CD4-positive, alpha-beta T cell treated with Interleukin-6 at 100 ng/mL for 8 hours (primary cell): ENCODE results near the gene ARL2BP.

Experiments
- DNase-seq: peaks from one replicate; pipeline ENCODE4 v3.0.0-alpha.2; 2020; ENCODE audit warnings: mixed read lengths, low spot score

ARL2BP gene

GRCh38 chr16:57283214-57283958 lies 38.3 kb downstream of the ARL2BP start:
- no peak for DNase-seq

GRCh38 chr16:57283959-57284208 lies 38.8 kb downstream of the ARL2BP start:
- DNase-seq, result no peak

GRCh38 chr16:57284209-57284951 lies 39.3 kb downstream of the ARL2BP start, which contains the start of gene PLLP:
TSS of gene PLLP (minus strand) at chr16:57284672. CDS start at chr16:57284540, 132 bp downstream.
- peak; percentile 22 for DNase-seq

- no peak for DNase-seq
Observed at GRCh38 chr16:57284952-57285363, 39.9 kb downstream of the ARL2BP start.

GRCh38 chr16:57285379-57285778 lies 40.3 kb downstream of the ARL2BP start:
- no peak for DNase-seq

- no peak for DNase-seq
Observed at GRCh38 chr16:57289391-57290257, 44.6 kb downstream of the ARL2BP start.

- peak; percentile 54 for DNase-seq
Observed at GRCh38 chr16:57297856-57298255, 52.8 kb downstream of the ARL2BP start.

GRCh38 chr16:57299009-57299718 lies 54.1 kb downstream of the ARL2BP start:
- DNase-seq, result peak; percentile 40

GRCh38 chr16:57299719-57300386 lies 54.8 kb downstream of the ARL2BP start:
- peak; percentile 79 for DNase-seq

GRCh38 chr16:57300387-57301125 lies 55.5 kb downstream of the ARL2BP start:
- DNase-seq, result peak; percentile 99

GRCh38 chr16:57301126-57301817 lies 56.2 kb downstream of the ARL2BP start:
- DNase-seq, result no peak
